Activated CD4-positive, alpha-beta memory T cell treated with anti-CD3 and anti-CD28 coated beads, Interleukin-2, amount 10 ng/mL, durations not matched to agents 7 days and 5 days (primary cell): ENCODE data around the gene SMIM36. TPM values are rescaled to one million over a fixed set of nuclear protein-coding genes. Genes with fewer than 3 reads are reported as not detected.

ENCODE experiments used
- CTCF ChIA-PET: fragments of 350-600 bp; sonication (Branson Sonifier 250); formaldehyde crosslinking; loops from one replicate; lab custom pipeline; 2021; ENCODE audit warnings: antibody characterized with exemption, inconsistent platforms; lab: Charles Lee
- POLR2A ChIA-PET: fragments of 350-600 bp; sonication (Branson Sonifier 250); formaldehyde crosslinking; loops from one replicate; lab custom pipeline; 2021; ENCODE audit warnings: antibody characterized with exemption; lab: Charles Lee
- DNase-seq: peaks from one replicate; pipeline ENCODE4 v3.0.0-alpha.2; 2020
- H3K27ac Mint-ChIP-seq: one replicate; pipeline ENCODE4 v1.8.0; 2021; ENCODE audit warnings: mild to moderate bottlenecking, mixed read lengths
- H3K27me3 Mint-ChIP-seq: one replicate; pipeline ENCODE4 v1.8.0; 2021; ENCODE audit warnings: mixed read lengths
- H3K36me3 Mint-ChIP-seq: one replicate; pipeline ENCODE4 v1.8.0; 2021; ENCODE audit warnings: low read depth, mixed read lengths
- H3K4me1 Mint-ChIP-seq: one replicate; pipeline ENCODE4 v1.8.0; 2021; ENCODE audit warnings: mixed read lengths
- H3K4me3 Mint-ChIP-seq: one replicate; pipeline ENCODE4 v1.8.0; 2021; ENCODE audit warnings: mild to moderate bottlenecking, mixed read lengths
- H3K9me3 Mint-ChIP-seq: one replicate; pipeline ENCODE4 v1.8.0; 2021; ENCODE audit warnings: mixed read lengths
- total RNA-seq, 2 experiments: library from RNA; stranded (reverse); gene quantifications; one replicate each; pipeline ENCODE4 v1.2.3, GENCODE V29; 2021

SMIM36 gene
- total RNA-seq = not detected

GRCh38 chr17:55510986-55511721 is at the start of gene SMIM36:
TSS of gene SMIM36 (minus strand) at chr17:55511452.
- Mint-ChIP-seq H3K9me3 (no peaks in the 10 kb centered on the region), H3K4me1 (peaks cover 17% of the 10 kb centered on the region), H3K36me3 (no peaks in the 10 kb centered on the region), H3K27me3 (peaks cover 8% of the 10 kb centered on the region), H3K4me3 (no peak within 1 kb of the TSS), H3K27ac (no peak within 1 kb of the TSS)
- POLR2A ChIA-PET = no interaction called here
- DNase-seq = no peak
- CTCF ChIA-PET = interaction anchor here (0.7 to 2.3 kb wide), 4 partner anchors 11 to 214 kb away, joined by 3 to 9 read pairs (median 6); no protein-coding TSS in a partner anchor

- Mint-ChIP-seq H3K27me3 (peaks cover 16% of the 10 kb centered on the region), H3K4me1 (no peaks in the 10 kb centered on the region), H3K4me3 (no peak overlapping the region), H3K27ac (no peak overlapping the region), H3K36me3 (no peaks in the 10 kb centered on the region), H3K9me3 (no peaks in the 10 kb centered on the region)
- ChIA-PET CTCF (no interaction called here), POLR2A (no interaction called here)
- no peak for DNase-seq
Measured at GRCh38 chr17:55555772-55556171, 44.5 kb upstream of the SMIM36 start.

DNA sequence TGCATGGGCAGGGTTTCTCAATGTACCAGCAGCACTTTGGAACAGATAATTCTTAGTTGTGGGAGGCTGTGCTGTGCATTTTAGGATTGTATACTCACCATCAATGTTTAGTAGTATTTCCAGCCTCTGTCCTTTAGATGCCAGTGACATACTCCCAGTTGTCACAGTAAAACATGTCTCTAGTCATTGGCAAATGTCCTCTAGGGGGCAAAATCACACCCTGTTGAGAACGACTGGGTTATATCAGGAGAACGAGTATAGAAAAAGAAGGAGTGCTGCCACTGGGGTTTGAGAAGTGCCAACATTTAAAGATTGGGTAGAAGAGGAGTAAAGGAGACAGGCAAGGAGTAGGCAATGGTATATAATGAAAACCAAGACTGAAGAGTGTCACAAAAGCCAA is 37.9 kb upstream of the SMIM36 start:
- ChIA-PET POLR2A (no interaction called here), CTCF (no interaction called here)
- Mint-ChIP-seq H3K36me3 (no peaks in the 10 kb centered on the region), H3K4me1 (peaks cover 6% of the 10 kb centered on the region), H3K9me3 (no peaks in the 10 kb centered on the region), H3K4me3 (no peak overlapping the region), H3K27me3 (peaks cover 19% of the 10 kb centered on the region), H3K27ac (no peak overlapping the region)
- no peak for DNase-seq

DNA sequence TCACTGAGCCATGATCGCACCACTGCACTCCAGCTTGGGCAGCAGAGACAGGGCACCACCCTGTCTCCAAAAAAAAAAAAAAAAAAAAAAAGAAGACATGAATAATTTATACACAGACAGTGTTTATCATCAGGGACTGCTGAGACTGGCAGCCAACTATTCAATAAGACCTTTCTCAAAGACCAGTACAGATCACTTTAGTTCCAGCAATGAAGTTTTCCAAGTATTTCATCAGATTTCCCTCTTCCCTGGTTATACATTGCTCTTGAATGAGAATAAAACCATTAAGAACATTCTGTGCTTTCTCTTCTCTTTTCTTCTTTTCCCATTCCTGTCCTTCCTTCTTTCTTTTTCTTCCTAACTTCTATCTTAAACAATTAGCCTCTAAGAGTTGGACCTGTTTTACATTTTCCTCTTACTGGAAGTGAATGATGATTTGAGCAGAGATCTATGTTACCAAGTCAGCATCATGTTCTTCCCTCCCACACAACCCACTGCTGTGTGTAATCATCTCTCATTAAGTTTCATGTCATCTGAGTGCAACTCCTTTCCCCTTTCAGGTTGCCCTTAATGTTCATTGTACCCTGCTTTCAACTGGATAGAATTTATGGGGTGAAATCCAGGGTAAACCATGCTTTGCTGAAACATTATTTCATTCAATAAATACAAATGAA is 35.9 kb upstream of the SMIM36 start:
- Mint-ChIP-seq H3K4me1 (peaks cover 6% of the 10 kb centered on the region), H3K36me3 (no peaks in the 10 kb centered on the region), H3K4me3 (no peak overlapping the region), H3K27ac (no peak overlapping the region), H3K9me3 (no peaks in the 10 kb centered on the region), H3K27me3 (peaks cover 18% of the 10 kb centered on the region)
- ChIA-PET POLR2A (no interaction called here), CTCF (interaction anchor here (0.7 kb wide), 2 partner anchors 23 to 130 kb away, joined by 3 to 4 read pairs; no protein-coding TSS in a partner anchor)
- DNase-seq = no peak

DNA sequence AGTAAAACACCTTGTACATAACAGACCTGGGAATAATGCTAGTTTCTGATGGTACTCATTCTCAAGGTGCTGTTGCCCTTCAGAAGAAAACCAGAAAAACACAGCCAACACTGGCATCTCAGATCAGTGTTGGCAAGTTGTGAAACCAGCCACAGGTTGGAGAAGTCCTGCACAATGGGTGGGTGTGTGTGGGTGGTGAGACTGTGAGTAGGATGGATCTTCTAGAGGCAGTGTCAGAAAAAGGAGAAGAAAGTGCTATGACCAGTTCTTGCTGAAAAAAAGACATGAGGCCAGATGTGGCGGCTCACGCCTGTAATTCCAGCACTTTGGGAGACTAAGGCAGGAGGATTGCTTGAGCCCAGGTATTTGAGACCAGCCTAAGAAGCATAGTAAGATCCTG is 35.2 kb upstream of the SMIM36 start:
- Mint-ChIP-seq H3K27me3 (peaks cover 18% of the 10 kb centered on the region), H3K27ac (no peak overlapping the region), H3K36me3 (no peaks in the 10 kb centered on the region), H3K4me1 (peaks cover 6% of the 10 kb centered on the region), H3K4me3 (no peak overlapping the region), H3K9me3 (no peaks in the 10 kb centered on the region)
- DNase-seq = no peak
- POLR2A ChIA-PET = no interaction called here
- CTCF ChIA-PET = interaction anchor here (0.7 kb wide), 2 partner anchors 23 to 131 kb away, joined by 3 to 4 read pairs; no protein-coding TSS in a partner anchor

- peaks cover 12% of the 10 kb centered on the region for H3K27me3 Mint-ChIP-seq
- H3K36me3 Mint-ChIP-seq = no peaks in the 10 kb centered on the region
- DNase-seq = no peak
- ChIA-PET POLR2A (no interaction called here), CTCF (no interaction called here)
- no peak overlapping the region for H3K4me3 Mint-ChIP-seq
- H3K27ac Mint-ChIP-seq = no peak overlapping the region
- no peaks in the 10 kb centered on the region for H3K9me3 Mint-ChIP-seq
- peaks cover 6% of the 10 kb centered on the region for H3K4me1 Mint-ChIP-seq
Measured at GRCh38 chr17:55545806-55546205, 34.6 kb upstream of the SMIM36 start.

GRCh38 chr17:55543709-55544108 is 32.5 kb upstream of the SMIM36 start:
- H3K36me3 Mint-ChIP-seq = no peaks in the 10 kb centered on the region
- no peaks in the 10 kb centered on the region for H3K9me3 Mint-ChIP-seq
- no peak overlapping the region for H3K4me3 Mint-ChIP-seq
- H3K4me1 Mint-ChIP-seq = peaks cover 6% of the 10 kb centered on the region
- ChIA-PET CTCF (no interaction called here), POLR2A (no interaction called here)
- no peak overlapping the region for H3K27ac Mint-ChIP-seq
- no peak for DNase-seq
- peaks cover 6% of the 10 kb centered on the region for H3K27me3 Mint-ChIP-seq

GRCh38 chr17:55540414-55541091 is 29.3 kb upstream of the SMIM36 start:
- DNase-seq = no peak
- H3K4me3 Mint-ChIP-seq = no peak overlapping the region
- no peaks in the 10 kb centered on the region for H3K4me1 Mint-ChIP-seq
- H3K36me3 Mint-ChIP-seq = no peaks in the 10 kb centered on the region
- peaks cover 11% of the 10 kb centered on the region for H3K27me3 Mint-ChIP-seq
- POLR2A ChIA-PET = no interaction called here
- no peak overlapping the region for H3K27ac Mint-ChIP-seq
- CTCF ChIA-PET = interaction anchor here (1.2 kb wide), 1 partner anchor 195 kb away, joined by 3 read pairs; no protein-coding TSS in a partner anchor
- H3K9me3 Mint-ChIP-seq = no peaks in the 10 kb centered on the region

GRCh38 chr17:55536205-55536604 is 25.0 kb upstream of the SMIM36 start:
- Mint-ChIP-seq H3K4me3 (no peak overlapping the region), H3K27me3 (peaks cover 18% of the 10 kb centered on the region), H3K9me3 (no peaks in the 10 kb centered on the region), H3K27ac (no peak overlapping the region), H3K36me3 (no peaks in the 10 kb centered on the region), H3K4me1 (no peaks in the 10 kb centered on the region)
- no peak for DNase-seq
- POLR2A ChIA-PET = no interaction called here
- CTCF ChIA-PET = interaction anchor here (1.1 kb wide), 1 partner anchor 66 kb away, joined by 5 read pairs; no protein-coding TSS in a partner anchor

DNA sequence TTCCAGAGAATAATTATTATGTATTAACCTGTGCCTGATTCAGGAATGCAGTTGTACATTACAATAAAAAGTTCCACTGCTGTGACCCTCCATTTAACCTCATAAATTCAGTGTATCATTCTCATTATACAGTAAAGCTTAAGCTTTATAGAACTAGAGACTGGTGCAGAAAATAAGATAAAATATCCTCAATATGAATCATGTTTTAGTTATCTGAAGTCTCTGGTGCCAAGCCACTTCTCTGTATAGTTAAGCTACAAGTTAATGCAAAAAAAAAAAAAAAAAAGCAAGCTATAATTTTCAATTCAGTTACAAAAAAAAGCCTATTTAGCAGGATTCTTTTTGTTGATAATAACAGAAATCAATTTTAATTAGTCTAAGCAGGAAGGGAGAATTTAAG is 22.4 kb upstream of the SMIM36 start:
- Mint-ChIP-seq H3K4me1 (no peaks in the 10 kb centered on the region), H3K27me3 (peaks cover 21% of the 10 kb centered on the region), H3K27ac (no peak overlapping the region), H3K9me3 (no peaks in the 10 kb centered on the region), H3K36me3 (no peaks in the 10 kb centered on the region), H3K4me3 (no peak overlapping the region)
- ChIA-PET CTCF (interaction anchor here (1.1 to 2.5 kb wide), 2 partner anchors 9 to 69 kb away, joined by 4 to 11 read pairs; no protein-coding TSS in a partner anchor), POLR2A (no interaction called here)
- DNase-seq = no peak

DNA sequence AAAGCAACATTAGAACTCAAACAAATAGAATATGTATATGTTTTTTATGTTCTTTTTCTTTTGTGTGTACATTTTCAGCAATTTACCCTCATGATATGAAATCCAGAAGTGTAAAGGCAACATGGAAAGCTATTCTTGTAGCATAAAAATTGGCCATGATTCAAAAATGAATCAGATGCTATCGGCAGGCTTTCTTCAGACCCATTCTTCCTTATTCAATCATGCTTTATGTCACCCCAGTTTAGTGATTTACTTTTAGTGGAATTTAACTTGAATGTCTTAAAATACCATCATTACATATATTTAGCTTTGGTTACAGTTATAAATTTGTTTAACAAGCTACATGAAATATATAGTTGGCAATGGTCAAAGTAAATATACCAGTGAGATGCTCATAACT is 21.4 kb upstream of the SMIM36 start:
- no peaks in the 10 kb centered on the region for H3K9me3 Mint-ChIP-seq
- no peak overlapping the region for H3K4me3 Mint-ChIP-seq
- no peaks in the 10 kb centered on the region for H3K4me1 Mint-ChIP-seq
- no peak overlapping the region for H3K27ac Mint-ChIP-seq
- H3K36me3 Mint-ChIP-seq = no peaks in the 10 kb centered on the region
- peaks cover 19% of the 10 kb centered on the region for H3K27me3 Mint-ChIP-seq
- ChIA-PET POLR2A (no interaction called here), CTCF (interaction anchor here (0.8 to 2.5 kb wide), 6 partner anchors 8 to 202 kb away, joined by 3 to 11 read pairs (median 4); no protein-coding TSS in a partner anchor)
- no peak for DNase-seq

- Mint-ChIP-seq H3K36me3 (no peaks in the 10 kb centered on the region), H3K9me3 (no peaks in the 10 kb centered on the region), H3K4me1 (no peaks in the 10 kb centered on the region), H3K4me3 (no peak overlapping the region), H3K27me3 (peaks cover 19% of the 10 kb centered on the region), H3K27ac (no peak overlapping the region)
- DNase-seq = no peak
- ChIA-PET POLR2A (no interaction called here), CTCF (interaction anchor here (1.2 to 1.6 kb wide), 2 partner anchors 71 to 110 kb away, joined by 4 read pairs; no protein-coding TSS in a partner anchor)
Measured at GRCh38 chr17:55531053-55531728, 19.9 kb upstream of the SMIM36 start.
